K562 (cell line): Measurements from ENCODE around the gene UBE2J2. TPM values are rescaled to one million over a fixed set of nuclear protein-coding genes. Genes with fewer than 3 reads are reported as not detected.

Experiments used
- ATAC-seq: fragments of 200-7000 bp; cut with Tn5 transposase; 3 replicates; pipeline ENCODE4 v1.9.1; 2020; ENCODE audit warnings: moderate library complexity
- BruUV-seq: library from RNA; stranded (reverse); fragments of 400-500 nt; replicated peaks from 2 replicates; lab custom pipeline; 2021; lab: Mats Ljungman, UMichigan
- CTCF ChIA-PET: fragments of 300-600 bp; formaldehyde crosslinking; extraction: SDS; loops from one replicate; lab custom pipeline; 2021; ENCODE audit warnings: low intra/inter-chr PET ratio; lab: Yijun Ruan, JAX
- POLR2A ChIA-PET: fragments of 300-600, 350-650 bp; sonication (Branson Sonifier 250); formaldehyde crosslinking; extraction: SDS; loops from one replicate; lab custom pipeline; 2021; ENCODE audit warnings: antibody characterized with exemption, inconsistent platforms; lab: Yijun Ruan, JAX
- DNase-seq, 4 experiments: peaks; one replicate each; pipeline versions ENCODE4 v3.0.0 to v3.0.0-alpha.2; 2011 to 2018; ENCODE audit warnings: low spot score in 3 of 4, mixed read lengths in 3 of 4; ENCODE audit errors: extremely low read depth in 1 of 4
- FAIRE-seq: peaks from 2 replicates; lab custom pipeline; 2011; peaks lifted over from hg19 to GRCh38; lab: Jason Lieb, UNC
- H2AFZ ChIP-seq: 2 replicates; pipeline ENCODE4 v1.6.0; 2011; ENCODE audit warnings: low read depth, low read length, control low read depth, inconsistent platforms
- H3K27ac ChIP-seq: fragments of 200-600 bp; 3 replicates; pipeline ENCODE4 v1.8.0; 2011; ENCODE audit warnings: low read depth, mild to moderate bottlenecking, control low read depth, inconsistent platforms, low read length, moderate library complexity, mixed read lengths; ENCODE audit errors: extremely low read depth
- H3K27me3 ChIP-seq, 2 experiments: fragments of 300-600 bp in 1 of 2; 2 replicates in 1 of 2; 3 replicates in 1 of 2; pipeline versions ENCODE4 v1.6.0 to v1.8.0; 2011; ENCODE audit warnings: inconsistent platforms in 2 of 2, low read length in 2 of 2, mild to moderate bottlenecking in 1 of 2, mixed read lengths in 1 of 2, moderate library complexity in 1 of 2; ENCODE audit not compliant: control insufficient read depth in 2 of 2, insufficient read depth in 2 of 2
- H3K36me3 ChIP-seq: fragments of 300-600 bp; 3 replicates; pipeline ENCODE4 v1.8.0; 2011; ENCODE audit warnings: mild to moderate bottlenecking, low read length, inconsistent platforms; ENCODE audit not compliant: control insufficient read depth, insufficient read depth
- H3K4me1 ChIP-seq, 2 experiments: fragments of 200-600 bp in 1 of 2; replicated peaks in 1 of 2; 2 replicates in 1 of 2; 3 replicates in 1 of 2; pipeline versions ENCODE4 v1.5.1 to v1.8.0; 2011; ENCODE audit warnings: inconsistent platforms in 2 of 2, low read length in 2 of 2, mild to moderate bottlenecking in 1 of 2, mixed read lengths in 1 of 2, moderate library complexity in 1 of 2; ENCODE audit not compliant: control insufficient read depth in 2 of 2, insufficient read depth in 2 of 2
- H3K4me2 ChIP-seq: 2 replicates; pipeline ENCODE4 v1.6.1; 2011; ENCODE audit warnings: low read length, control low read depth, inconsistent platforms, mixed read lengths; ENCODE audit not compliant: insufficient read depth
- H3K4me3 ChIP-seq: fragments of 200-600 bp; sonication (generic), shearing (Covaris generic); 2 replicates; pipeline ENCODE4 v1.5.1; 2016; ENCODE audit warnings: control low read depth, inconsistent platforms
- H3K79me2 ChIP-seq: fragments of 200-600 bp; 3 replicates; pipeline ENCODE4 v1.8.0; 2011; ENCODE audit warnings: low read length, inconsistent platforms; ENCODE audit not compliant: control insufficient read depth, insufficient read depth
- H3K9ac ChIP-seq, 2 experiments: 2 replicates each; pipeline versions ENCODE4 v1.6.0 to v1.6.1; 2011; ENCODE audit warnings: low read depth in 2 of 2, low read length in 2 of 2, control low read depth in 1 of 2, inconsistent platforms in 1 of 2, mild to moderate bottlenecking in 1 of 2, mixed read lengths in 1 of 2; ENCODE audit not compliant: insufficient read depth in 1 of 2
- H3K9me1 ChIP-seq: one replicate; pipeline ENCODE4 v1.6.0; 2011; ENCODE audit warnings: inconsistent platforms, mild to moderate bottlenecking, low read length, moderate library complexity; ENCODE audit not compliant: control insufficient read depth, insufficient read depth
- H3K9me3 ChIP-seq: replicated peaks from 2 replicates; pipeline ENCODE4 v1.5.1; 2011; ENCODE audit warnings: low read depth, low read length, inconsistent platforms; ENCODE audit not compliant: control insufficient read depth, insufficient read depth
- H4K20me1 ChIP-seq: replicated peaks from 2 replicates; pipeline ENCODE4 v1.6.1; 2011; ENCODE audit warnings: low read length, inconsistent platforms, mixed read lengths; ENCODE audit not compliant: control insufficient read depth, insufficient read depth
- POLR2G ChIP-seq: fragments of 200-400 bp; formaldehyde crosslinking; IDR thresholded peaks from 2 replicates; pipeline ENCODE4 v1.6.1; 2017; ENCODE audit warnings: low read depth, mild to moderate bottlenecking, antibody characterized with exemption, low read length, moderate library complexity
- RBFOX2 ChIP-seq: fragments of 200-400 bp; formaldehyde crosslinking; IDR thresholded peaks from 2 replicates; pipeline ENCODE4 v1.6.1; 2017; ENCODE audit warnings: low read depth, mild to moderate bottlenecking, low read length, moderate library complexity
- SUPT5H ChIP-seq: fragments of 450-650 bp; IDR thresholded peaks from 2 replicates; pipeline ENCODE4 v1.6.1; 2016
- ZNF24 ChIP-seq: fragments of 450-650 bp; IDR thresholded peaks from 2 replicates; pipeline ENCODE4 v1.6.1; 2016
- WGBS: fragments of 100-300 bp; shearing (Covaris generic); methylation state at CpG from one replicate; pipeline ENCODE4 v1.1.6; 2016; ENCODE audit warnings: low coverage, mixed read lengths; ENCODE audit not compliant: insufficient coverage; ENCODE audit errors: missing lambda C conversion rate; 5-methylcytosine and 5-hydroxymethylcytosine counted together
- in situ Hi-C: fragments of 300-500 bp; cut with MboI; formaldehyde crosslinking; loops from 4 replicates; pipeline ENCODE4 v1.15.0; 2018; ENCODE audit warnings: inconsistent platforms, mixed read lengths
- intact Hi-C: fragments of 100-400 bp; cut with micrococcal nuclease; formaldehyde crosslinking; loops from 2 replicates; pipeline ENCODE4 v1.14.2; 2022
- polyA plus RNA-seq, 8 experiments: library from polyadenylated mRNA; depleted of rRNA in 4 of 8; stranded (reverse) in 5 of 8; unstranded in 3 of 8; fragments of >200 nt; fragmentation: Nextera tagmentation in 2 of 8; fragmentation: Illumina TruSeq in 1 of 8; extraction: Ambion mirVana in 2 of 8; extraction: Trizol in 1 of 8; gene quantifications; 2 replicates each; pipeline versions ENCODE4 v1.2.1 to v1.2.3, GENCODE V29; 2011 to 2014; ENCODE audit warnings: inconsistent platforms in 1 of 8, missing spikeins in 1 of 8
- total RNA-seq, 7 experiments: library from RNA; depleted of rRNA in 6 of 7; stranded (reverse); fragments of >200 nt in 6 of 7; fragmentation: Illumina TruSeq in 2 of 7; extraction: Trizol in 2 of 7; gene quantifications; 2 replicates each; pipeline versions ENCODE4 v1.2.1 to v1.2.3, GENCODE V29; 2011 to 2021; ENCODE audit warnings: low replicate concordance in 1 of 7
- TF ChIP-seq, protein P1 (sequence below), 2 experiments: fragments of 250-450 bp in 1 of 2; fragments of 450-650 bp in 1 of 2; sonication (Bioruptor Pico) in 1 of 2; IDR thresholded peaks; 2 replicates each; pipeline versions ENCODE4 v1.6.1 to v1.8.0; 2016 to 2021; ENCODE audit warnings: mild to moderate bottlenecking in 2 of 2, moderate library complexity in 2 of 2, missing compliant biosample characterization in 1 of 2, missing genetic modification characterization in 1 of 2

Gene UBE2J2
- total and polyA plus RNA-seq, 9 of the 15 experiments (the other 6 are each of a cell fraction or from before 2014, with no cell fraction given): 0.93 to 112 (median 75.5) TPM

DNA sequence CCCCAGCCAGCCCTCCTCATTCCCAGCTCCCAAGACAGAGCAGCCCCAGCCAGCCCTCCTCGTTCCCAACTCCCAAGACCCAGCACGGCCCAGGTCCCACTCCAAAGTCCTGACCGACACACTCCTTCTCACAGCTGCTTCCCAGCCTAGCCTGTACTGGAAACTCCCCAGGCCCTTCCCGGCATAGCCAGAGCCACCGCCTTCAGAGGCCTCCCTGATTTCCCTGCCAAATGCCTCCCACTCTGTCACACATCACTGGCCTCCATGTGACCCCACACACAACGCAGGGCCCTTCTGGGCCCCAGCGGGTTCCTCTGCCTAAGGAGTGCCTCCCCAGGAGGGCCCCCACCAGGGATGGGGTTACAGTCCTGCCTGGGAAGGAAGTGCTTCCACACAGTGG lies 2.8 kb downstream of the UBE2J2 start (continued):
- TF ChIP-seq, protein P1, sequence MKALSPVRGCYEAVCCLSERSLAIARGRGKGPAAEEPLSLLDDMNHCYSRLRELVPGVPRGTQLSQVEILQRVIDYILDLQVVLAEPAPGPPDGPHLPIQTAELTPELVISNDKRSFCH (CRISPR knock-in tag; IDR thresholded peaks at IDR 0.05): no peak
- TF ChIP-seq, protein P1 (tag; IDR thresholded peaks at IDR 0.05): no peak
- TF ChIP-seq POLR2G: peak; percentile 59

DNA sequence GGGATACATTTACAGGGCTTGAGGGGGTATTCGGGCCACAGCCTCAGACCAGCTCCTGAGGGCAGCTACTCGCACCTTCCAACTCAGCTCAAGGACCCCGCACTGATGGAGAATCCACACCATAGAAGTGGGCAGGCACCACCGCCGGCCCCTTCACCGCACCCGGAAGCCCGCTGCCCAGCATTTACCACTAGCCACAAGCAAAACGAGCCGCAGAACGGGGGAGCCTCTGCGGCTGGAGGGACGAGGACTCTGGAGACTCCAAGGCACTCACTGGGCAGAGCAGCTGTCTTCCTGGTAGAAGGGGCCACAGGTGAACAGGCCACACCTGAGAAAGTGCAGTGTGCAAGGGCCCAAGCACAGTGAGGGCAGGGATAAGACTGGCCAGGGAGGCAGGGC lies 5.4 kb downstream of the UBE2J2 start:
- Histone ChIP-seq H3K9me1 (peaks cover 11% of the 10 kb centered on the region), H3K4me2 (no peak overlapping the region), H3K4me1 (peaks cover 16 to 46% of the 10 kb centered on the region in 2 experiments; a peak in 4 of 5 replicates), H3K4me3 (no peak overlapping the region), H2AFZ (no peak overlapping the region), H3K36me3 (peaks cover 80% of the 10 kb centered on the region), H3K27me3 (no peaks in the 10 kb centered on the region; a peak in 1 of 5 replicates), H3K9ac (peak overlapping the region in 1 of 2 experiments; percentile 70; a peak in 1 of 4 replicates), H3K9me3 (no peaks in the 10 kb centered on the region), H3K79me2 (peaks cover 73% of the 10 kb centered on the region), H3K27ac (no peak overlapping the region), H4K20me1 (peaks cover 23% of the 10 kb centered on the region)
- ATAC-seq (no peak), FAIRE-seq (no peak), DNase-seq (no peak)
- BruUV-seq: no TSS peak
- POLR2A ChIA-PET: interaction anchor here (0.8 to 1.5 kb wide), 4 partner anchors 13 to 29 kb away, joined by 3 read pairs; no protein-coding TSS in a partner anchor
- TF ChIP-seq SUPT5H (0 out of 2 replicates have a peak, but pooled peaks have one; percentile 45), ZNF24 (no peak), POLR2G (peak; percentile 33), RBFOX2 (peak; percentile 46; the same call in 1 of the 2 replicates)
- CTCF ChIA-PET: no interaction called here
- in situ Hi-C loops: no loop called here
- intact Hi-C loops: no loop called here
- over 99% methylated on average over 13 of the region's 13 CpGs for WGBS
